Natural killer cell treated with Interleukin-12 subunit alpha and Interleukin-12 subunit beta and Interleukin-15 and Interleukin-18, amount 100 ng/mL, for 72 hours (primary cell): ENCODE results near the gene DIS3L. TPM values are rescaled to one million over a fixed set of nuclear protein-coding genes. Genes with fewer than 3 reads are reported as not detected.
A peak's percentile ranks its signal among the peaks of the same experiment; 100 is the strongest.
"Not testable (repeated sequence)": the region's sequence is repeated elsewhere in the genome, so short reads cannot be mapped to it uniquely, and the experiment has no call there.

Source experiments
- ATAC-seq, 2 donors: fragments of 150-1000 bp; cut with Tn5 transposase in 1 of 2; sonication (Bioruptor Pico), chemical (Tn5 transposase) in 1 of 2; 2 replicates each; pipeline ENCODE4 v1.10.0; 2021
- DNase-seq: peaks from one replicate; pipeline ENCODE4 v3.0.0; 2022; ENCODE audit warnings: low spot score
- H3K27ac Mint-ChIP-seq, 2 donors: 1 replicate in 1 of 2; 2 replicates in 1 of 2; pipeline ENCODE4 v1.8.0; 2022; ENCODE audit warnings: mixed read lengths in 2 of 2, mild to moderate bottlenecking in 1 of 2, moderate library complexity in 1 of 2
- H3K27me3 Mint-ChIP-seq, 2 donors: 1 replicate in 1 of 2; 2 replicates in 1 of 2; pipeline ENCODE4 v1.8.0; 2022; ENCODE audit warnings: mixed read lengths in 2 of 2
- H3K36me3 Mint-ChIP-seq: one replicate; pipeline ENCODE4 v1.8.0; 2022; ENCODE audit warnings: mixed read lengths
- H3K4me1 Mint-ChIP-seq, 2 donors: 1 replicate in 1 of 2; 2 replicates in 1 of 2; pipeline ENCODE4 v1.8.0; 2022; ENCODE audit warnings: low read depth in 2 of 2, mixed read lengths in 2 of 2, mild to moderate bottlenecking in 1 of 2
- H3K4me3 Mint-ChIP-seq: one replicate; pipeline ENCODE4 v1.8.0; 2022; ENCODE audit warnings: mixed read lengths
- H3K9me3 Mint-ChIP-seq: 2 replicates; pipeline ENCODE4 v1.8.0; 2022; ENCODE audit warnings: mixed read lengths
- total RNA-seq, 2 donors: library from RNA; stranded (reverse); gene quantifications; one replicate each; pipeline ENCODE4 v1.2.3, GENCODE V29; 2022

DIS3L gene
- 10 to 100 TPM; 20.5 to 35.9 TPM for total RNA-seq

DNA sequence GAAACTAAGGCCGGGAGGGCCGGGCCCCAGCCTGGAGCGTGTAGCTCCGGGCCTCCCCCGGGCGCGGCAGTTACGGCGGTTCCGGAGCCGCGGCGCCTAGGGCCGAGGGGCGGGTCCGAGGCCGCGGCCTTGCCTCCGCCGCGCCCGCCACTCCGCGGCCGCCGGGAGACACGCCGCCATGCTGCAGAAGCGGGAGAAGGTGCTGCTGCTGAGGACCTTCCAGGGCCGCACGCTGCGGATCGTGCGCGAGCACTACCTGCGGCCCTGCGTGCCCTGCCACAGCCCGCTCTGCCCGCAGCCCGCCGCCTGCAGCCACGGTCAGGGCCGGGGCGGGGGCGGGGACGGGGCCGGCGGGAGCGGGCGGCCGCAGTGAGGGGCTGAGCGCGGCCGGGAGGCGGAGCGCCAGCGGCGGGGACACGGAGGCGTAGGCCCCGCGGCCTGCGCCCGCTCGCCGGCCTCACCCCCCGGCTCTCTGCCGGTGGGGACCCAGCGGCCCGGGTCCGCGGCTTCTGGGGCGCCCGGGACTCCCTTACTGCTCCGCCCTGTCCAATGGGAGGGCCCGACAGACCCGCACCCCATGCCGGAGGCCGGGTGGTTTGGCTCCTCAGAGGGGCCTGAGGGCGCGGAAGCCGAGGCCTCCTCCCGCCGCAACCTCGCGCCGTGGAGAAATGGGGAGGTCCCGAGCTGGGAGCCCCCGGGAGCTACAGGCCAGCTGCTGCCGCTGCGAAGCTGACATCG lies at the start of gene DIS3L:
Gene DIS3L, plus strand, starts transcription at position 150 of the 738 bp plus-strand sequence. Its CDS starts 29 bp downstream, at position 179.
- Mint-ChIP-seq H3K9me3 (no peaks in the 10 kb centered on the region), H3K36me3 (no peaks in the 10 kb centered on the region), H3K27me3 (no peaks in the 10 kb centered on the region), H3K27ac (peak within 1 kb of the TSS; percentile 88 to 95), H3K4me3 (peak within 1 kb of the TSS; percentile 94), H3K4me1 (peaks cover 23 to 26% of the 10 kb centered on the region in 2 donors)
- ATAC-seq: peak; percentile 90
- DNase-seq: peak; percentile 83

DNA sequence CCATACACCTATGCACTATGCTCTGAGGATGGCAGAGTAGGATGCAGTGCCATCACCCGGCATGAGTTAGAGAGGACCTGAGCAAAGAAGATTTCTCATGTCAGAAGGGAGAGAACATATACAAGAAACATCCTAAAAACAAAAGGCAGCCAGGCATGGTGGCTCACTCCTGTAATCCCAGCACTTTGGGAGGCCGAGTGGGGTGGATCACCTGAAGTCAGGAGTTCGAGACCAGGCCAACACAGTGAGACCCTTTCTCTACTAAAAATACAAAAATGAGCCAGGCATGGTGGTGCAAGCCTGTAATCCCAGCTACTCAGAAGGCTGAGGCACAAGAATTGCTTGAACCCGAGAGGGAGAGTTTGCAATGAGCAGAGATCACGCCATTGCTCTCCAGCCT lies 47.5 kb upstream of the DIS3L start:
- not testable (repeated sequence) for H3K9me3 Mint-ChIP-seq

DNA sequence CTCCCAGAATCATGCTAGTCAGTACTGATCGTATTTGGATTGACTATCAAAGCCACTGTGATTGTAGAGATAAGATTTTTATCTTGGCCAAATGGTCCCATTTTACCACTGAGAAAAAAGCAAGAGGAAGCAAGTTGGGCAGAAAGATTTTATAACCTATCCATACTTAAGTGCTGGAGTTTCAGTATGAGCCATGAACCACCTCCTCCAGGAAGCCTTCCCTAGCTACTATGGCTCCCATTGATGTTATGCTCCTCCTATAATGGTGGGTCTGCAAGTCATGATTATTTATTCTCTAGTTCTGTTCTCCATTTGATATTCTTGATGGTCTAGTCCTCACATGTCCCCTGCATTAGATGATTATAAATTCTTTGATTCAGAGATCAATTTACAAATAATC lies 46.4 kb upstream of the DIS3L start:
- no peak for ATAC-seq
- H3K4me1 Mint-ChIP-seq: no peaks in the 10 kb centered on the region
- no peaks in the 10 kb centered on the region for H3K36me3 Mint-ChIP-seq

More for the DNA sequence above, 47.5 kb upstream of the DIS3L start:
- not testable (repeated sequence) for ATAC-seq, H3K27ac Mint-ChIP-seq, DNase-seq, H3K4me3 Mint-ChIP-seq, H3K4me1 Mint-ChIP-seq, H3K36me3 Mint-ChIP-seq
- H3K27me3 Mint-ChIP-seq: peaks cover 18 to 52% of the 10 kb centered on the region in 2 donors

DNA sequence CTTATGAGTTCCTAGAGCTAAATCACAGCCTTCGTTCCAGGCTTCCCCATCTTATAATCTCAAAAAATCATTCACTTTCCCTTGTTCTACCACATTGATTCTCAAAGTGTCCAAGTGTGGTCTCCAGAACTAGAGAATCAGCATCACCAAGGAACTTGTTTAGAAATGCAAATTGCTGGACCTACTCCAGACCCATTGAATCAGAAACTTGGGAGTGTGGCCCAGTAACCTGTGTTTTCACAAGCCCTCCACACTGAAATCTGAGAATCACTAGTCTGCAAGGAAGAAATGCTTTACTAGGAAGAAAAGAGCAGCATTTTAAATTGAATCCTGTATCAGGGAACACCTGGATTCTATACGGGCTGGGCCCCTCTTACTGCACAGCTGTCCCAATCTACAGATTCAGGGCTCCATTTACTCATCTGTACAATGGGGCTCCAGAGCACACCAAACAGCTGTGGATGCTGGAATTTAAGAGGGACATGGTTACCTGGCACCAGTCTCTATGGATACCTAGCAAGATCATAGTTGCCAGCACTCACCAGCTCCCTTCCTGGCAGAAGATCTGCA lies 43.7 kb upstream of the DIS3L start:
- DNase-seq (no peak), ATAC-seq (no peak)
- peaks cover 6 to 8% of the 10 kb centered on the region in 2 donors for H3K4me1 Mint-ChIP-seq
- H3K9me3 Mint-ChIP-seq: no peaks in the 10 kb centered on the region
- no peak overlapping the region for H3K4me3 Mint-ChIP-seq
- H3K27me3 Mint-ChIP-seq: peaks cover 33 to 55% of the 10 kb centered on the region in 2 donors
- H3K27ac Mint-ChIP-seq: no peak overlapping the region
- no peaks in the 10 kb centered on the region for H3K36me3 Mint-ChIP-seq

More for the DNA sequence above, 46.4 kb upstream of the DIS3L start:
- Mint-ChIP-seq H3K27me3 (peaks cover 23 to 52% of the 10 kb centered on the region in 2 donors), H3K27ac (no peak overlapping the region), H3K4me3 (no peak overlapping the region), H3K9me3 (no peaks in the 10 kb centered on the region)
- DNase-seq: no peak

DNA sequence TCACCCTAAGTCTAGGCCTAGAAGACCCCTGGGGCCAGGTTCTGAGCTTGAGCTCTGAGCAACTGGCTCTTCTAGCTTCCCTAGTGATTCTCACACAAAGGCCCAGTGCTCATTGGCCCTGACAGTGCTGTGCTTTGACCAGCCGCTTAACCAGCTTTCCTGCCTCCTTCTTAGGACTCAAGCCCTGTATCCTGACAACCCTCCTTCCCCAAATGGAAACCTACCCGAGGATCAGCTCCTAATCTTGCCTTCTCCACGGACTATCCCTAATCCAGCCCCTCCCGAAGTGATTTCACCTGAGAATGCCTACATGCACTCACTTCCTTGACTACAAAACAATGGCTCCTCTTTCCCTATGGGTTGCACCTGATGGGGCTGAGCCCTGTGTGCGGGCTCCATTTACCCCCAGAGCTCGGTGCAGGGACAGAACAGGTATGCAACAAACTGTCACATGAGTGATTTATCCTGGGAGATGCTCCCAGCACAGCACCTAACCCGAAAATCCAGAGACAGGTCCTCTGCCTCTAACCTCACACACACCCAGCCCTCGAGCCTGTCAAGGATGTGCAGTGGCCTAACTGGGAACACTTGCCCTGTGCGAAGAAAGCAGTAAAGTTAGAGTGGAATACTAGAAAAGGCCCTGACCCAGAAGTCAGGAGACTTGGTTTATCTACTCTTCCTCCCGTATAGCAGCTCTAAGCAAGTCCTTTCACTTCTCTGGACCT lies 42.1 kb upstream of the DIS3L start:
- Mint-ChIP-seq H3K4me1 (peaks cover 6 to 8% of the 10 kb centered on the region in 2 donors), H3K4me3 (peak overlapping the region; percentile 52), H3K27ac (no peak overlapping the region), H3K36me3 (no peaks in the 10 kb centered on the region), H3K27me3 (peaks cover 43 to 56% of the 10 kb centered on the region in 2 donors), H3K9me3 (no peaks in the 10 kb centered on the region)
- DNase-seq (no peak), ATAC-seq (peak in 1 of 2 donors; percentile 8)

DNA sequence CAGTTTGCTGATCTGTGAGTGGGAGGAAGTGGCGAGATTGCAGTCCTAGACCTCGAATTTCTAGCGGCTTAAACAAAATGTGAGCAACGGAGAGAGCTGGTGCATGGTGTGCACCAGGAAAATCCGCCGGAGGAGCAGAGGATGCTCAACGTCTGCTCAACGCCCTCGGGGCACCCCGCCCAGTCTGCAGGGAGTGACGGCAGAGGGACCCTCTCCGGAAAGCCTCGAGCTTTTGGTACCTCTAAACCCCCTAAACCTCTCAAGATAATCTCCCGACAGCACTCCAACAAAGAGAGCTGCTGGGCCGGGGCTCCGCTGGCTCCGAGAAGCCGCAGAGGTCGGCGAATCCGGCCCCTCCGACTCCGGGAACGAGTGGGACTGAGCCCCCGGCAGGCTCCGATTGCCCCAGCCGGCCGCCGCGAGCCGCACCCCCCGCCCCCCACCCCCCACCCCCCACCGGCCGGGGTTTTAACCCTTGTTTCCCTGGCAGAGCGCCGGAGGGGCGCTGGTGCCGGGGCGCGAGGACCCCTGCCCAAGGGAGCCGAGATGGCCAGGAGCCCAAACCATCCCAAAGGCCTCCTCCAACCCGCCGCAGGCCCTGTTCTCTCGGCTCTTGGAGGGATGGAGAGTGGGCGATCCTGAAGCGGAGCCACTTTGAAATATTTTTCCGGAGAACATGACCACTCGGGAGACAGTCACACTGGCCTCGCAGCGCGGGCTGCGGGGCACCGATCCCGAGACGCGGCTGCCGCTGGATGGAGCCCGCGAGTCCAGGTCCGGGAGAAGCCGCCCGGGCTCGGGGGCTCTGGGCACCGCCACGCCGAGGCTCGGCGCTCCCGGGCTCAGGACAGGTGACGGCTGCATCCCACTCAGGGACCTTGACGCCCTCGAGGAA lies 41.3 kb upstream of the DIS3L start:
- peaks cover 6 to 8% of the 10 kb centered on the region in 2 donors for H3K4me1 Mint-ChIP-seq
- peaks cover 47 to 61% of the 10 kb centered on the region in 2 donors for H3K27me3 Mint-ChIP-seq
- H3K4me3 Mint-ChIP-seq: peak overlapping the region; percentile 72
- no peak for DNase-seq
- H3K36me3 Mint-ChIP-seq: no peaks in the 10 kb centered on the region
- peak; percentile 55 to 63 for ATAC-seq
- no peak overlapping the region for H3K27ac Mint-ChIP-seq
- H3K9me3 Mint-ChIP-seq: no peaks in the 10 kb centered on the region

DNA sequence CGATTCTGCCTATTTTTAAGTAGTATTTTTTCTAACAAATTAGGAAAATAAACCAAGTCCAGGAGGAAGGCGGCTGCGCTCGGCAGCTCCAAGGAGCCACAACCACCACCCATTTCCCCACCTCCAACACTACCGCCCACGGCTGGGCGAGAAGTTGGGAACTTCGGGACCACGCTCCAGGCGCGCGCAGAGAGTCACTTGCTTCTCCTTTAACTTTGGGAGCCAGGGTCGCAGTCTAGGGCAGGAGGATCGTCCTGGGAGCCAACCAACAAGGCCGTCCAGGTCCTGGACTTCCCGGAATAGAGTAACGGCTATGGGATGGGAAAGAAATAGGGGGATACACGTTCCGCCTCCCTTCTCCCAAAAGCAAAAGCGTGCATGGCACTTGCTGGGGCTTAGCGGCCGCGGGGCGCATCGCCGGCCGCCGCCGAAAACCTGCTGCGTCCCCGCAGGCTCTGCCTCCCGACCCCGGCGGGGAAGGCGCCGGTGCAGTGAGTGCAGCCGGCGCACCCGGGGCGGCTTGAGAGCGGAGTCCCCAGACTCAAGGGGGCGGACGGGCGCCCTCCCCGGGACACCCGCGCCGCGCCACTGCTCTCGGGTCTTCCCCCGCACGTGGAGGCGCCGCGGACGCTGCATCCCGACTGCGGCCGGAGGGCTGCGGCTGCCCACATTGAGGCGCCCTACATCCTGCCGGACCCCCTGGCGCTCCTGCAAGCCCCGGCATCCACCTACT lies 40.5 kb upstream of the DIS3L start:
- no peak for DNase-seq
- Mint-ChIP-seq H3K4me1 (peaks cover 6 to 8% of the 10 kb centered on the region in 2 donors), H3K36me3 (no peaks in the 10 kb centered on the region), H3K27ac (no peak overlapping the region), H3K4me3 (peak overlapping the region; percentile 72), H3K27me3 (peaks cover 53 to 68% of the 10 kb centered on the region in 2 donors), H3K9me3 (no peaks in the 10 kb centered on the region)
- peak; percentile 39 to 44 for ATAC-seq

DNA sequence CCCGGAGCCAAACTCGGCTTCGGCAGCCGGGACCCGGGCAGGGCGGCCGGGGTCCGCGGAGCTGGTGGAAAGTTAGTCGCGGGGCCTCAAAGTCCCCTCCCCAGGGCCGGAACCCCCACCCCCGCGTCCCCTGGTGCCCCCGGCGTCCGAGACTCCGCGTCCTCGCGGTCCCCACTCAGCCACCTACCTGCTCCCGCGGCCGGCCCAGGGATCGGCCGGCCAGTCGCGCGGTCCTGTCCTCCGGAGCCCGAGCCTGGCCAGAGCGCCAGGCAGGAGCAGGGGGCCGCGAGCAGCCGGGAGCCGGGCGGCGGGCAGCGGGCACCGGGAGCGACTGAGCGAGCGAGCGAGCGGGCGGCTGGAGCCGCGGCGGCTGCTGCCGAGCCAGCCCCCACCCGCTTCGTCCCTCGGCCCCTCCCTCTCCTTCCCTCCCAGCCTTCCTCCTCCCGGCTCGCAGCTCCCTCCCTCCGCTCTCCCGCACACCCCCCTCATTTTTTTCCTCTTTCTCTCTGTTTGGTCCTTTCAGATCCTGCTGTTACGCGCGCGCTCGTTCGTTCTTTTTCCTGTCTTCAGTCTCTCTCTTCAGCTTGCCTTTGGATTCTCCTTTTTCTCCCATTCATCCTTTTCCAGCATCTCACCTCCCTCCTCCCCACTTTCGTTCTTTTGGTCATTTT lies 39.8 kb upstream of the DIS3L start, which contains the start of gene MEGF11:
Gene MEGF11, minus strand, starts transcription at position 333 of the 671 bp plus-strand sequence. CDS start 125,347 bp downstream, outside the sequence.
- Mint-ChIP-seq H3K4me1 (peaks cover 6 to 8% of the 10 kb centered on the region in 2 donors), H3K9me3 (no peaks in the 10 kb centered on the region), H3K27ac (no peak within 1 kb of the TSS), H3K27me3 (peaks cover 53 to 63% of the 10 kb centered on the region in 2 donors), H3K4me3 (peak within 1 kb of the TSS; percentile 81), H3K36me3 (no peaks in the 10 kb centered on the region)
- DNase-seq (no peak), ATAC-seq (no peak)

DNA sequence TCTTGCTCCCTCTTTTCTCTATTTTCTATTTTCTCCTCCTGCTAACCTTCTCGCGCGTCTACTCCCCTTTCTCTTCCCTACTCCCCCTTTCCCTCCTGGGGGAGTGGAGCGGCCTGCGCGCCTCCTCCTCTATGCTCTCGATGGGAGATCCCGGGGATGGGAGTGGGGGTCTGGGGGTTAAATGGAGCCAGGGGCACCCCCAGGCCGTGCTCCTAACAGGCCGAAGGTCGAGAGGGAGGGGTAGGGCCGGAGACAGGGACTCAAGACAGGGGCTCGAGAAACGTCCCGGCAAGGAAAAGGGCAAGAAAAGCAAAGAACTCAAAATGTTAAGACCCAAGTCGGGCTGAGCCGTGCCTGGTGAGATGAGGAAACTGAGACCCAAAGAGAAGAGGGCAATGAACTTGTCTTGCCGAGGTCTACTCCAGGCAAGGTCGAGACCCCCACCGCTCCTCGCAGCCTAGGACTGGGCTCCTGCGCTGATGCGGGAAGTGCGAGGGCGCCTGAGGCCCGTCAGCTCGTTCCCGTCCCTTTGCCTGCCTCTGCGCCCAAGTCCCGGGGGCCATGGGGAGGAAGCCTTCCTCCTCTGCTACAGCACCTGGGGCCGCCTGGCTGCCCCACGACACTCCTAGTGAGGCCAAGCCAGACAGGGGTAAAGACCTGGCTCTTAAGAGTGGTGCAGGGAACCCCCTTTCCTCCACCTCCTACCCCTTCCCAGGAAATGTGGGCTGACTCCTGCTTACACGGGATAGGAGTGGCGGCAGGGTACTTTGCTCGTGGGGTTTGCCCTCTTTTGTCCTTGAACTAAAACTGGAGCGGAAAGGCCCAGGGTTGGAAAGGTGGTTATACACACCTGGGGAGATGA lies 39.0 kb upstream of the DIS3L start:
- ATAC-seq: no peak
- H3K9me3 Mint-ChIP-seq: no peaks in the 10 kb centered on the region
- peaks cover 6 to 8% of the 10 kb centered on the region in 2 donors for H3K4me1 Mint-ChIP-seq
- H3K27ac Mint-ChIP-seq: no peak overlapping the region
- DNase-seq: no peak
- H3K36me3 Mint-ChIP-seq: no peaks in the 10 kb centered on the region
- peak overlapping the region; percentile 81 for H3K4me3 Mint-ChIP-seq
- peaks cover 53 to 57% of the 10 kb centered on the region in 2 donors for H3K27me3 Mint-ChIP-seq

DNA sequence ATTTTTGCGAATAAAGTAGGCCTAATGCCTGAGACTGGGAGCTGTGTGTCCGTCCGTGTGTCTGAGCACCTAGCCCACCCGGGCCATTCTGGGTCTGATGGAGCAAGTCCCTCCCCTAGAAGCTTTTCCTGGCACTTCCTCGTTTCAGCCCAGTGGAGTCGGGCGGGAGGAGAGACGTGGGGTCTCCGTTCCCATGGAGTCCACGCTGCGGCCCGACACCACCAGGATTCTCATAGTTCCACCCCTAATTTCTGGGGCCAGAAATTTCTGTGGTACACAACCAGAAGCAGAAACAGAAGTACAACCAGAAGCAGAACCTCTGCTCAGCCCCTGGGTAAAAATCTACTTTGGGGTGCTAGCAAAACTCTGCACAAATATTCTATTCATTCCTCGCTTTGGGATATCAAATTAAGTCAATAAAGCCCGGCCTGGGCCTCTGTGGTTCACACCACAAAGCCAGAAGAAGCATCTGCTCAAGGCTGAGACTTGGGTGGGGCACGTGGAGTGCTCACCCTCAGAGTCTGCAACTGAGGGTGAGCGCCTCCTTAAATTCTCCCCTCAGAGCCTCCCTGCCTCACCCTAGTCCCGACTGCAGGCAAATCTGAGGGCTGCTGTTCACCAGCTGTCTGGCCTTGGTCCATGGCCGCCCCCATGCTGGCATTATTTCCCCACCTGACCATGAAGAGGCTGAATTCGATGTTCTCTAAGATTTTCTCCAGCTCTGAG lies 38.3 kb upstream of the DIS3L start:
- no peaks in the 10 kb centered on the region for H3K36me3 Mint-ChIP-seq
- peaks cover 6 to 8% of the 10 kb centered on the region in 2 donors for H3K4me1 Mint-ChIP-seq
- DNase-seq (no peak), ATAC-seq (no peak)
- no peaks in the 10 kb centered on the region for H3K9me3 Mint-ChIP-seq
- peak overlapping the region; percentile 18 for H3K4me3 Mint-ChIP-seq
- no peak overlapping the region for H3K27ac Mint-ChIP-seq
- peaks cover 53 to 57% of the 10 kb centered on the region in 2 donors for H3K27me3 Mint-ChIP-seq

DNA sequence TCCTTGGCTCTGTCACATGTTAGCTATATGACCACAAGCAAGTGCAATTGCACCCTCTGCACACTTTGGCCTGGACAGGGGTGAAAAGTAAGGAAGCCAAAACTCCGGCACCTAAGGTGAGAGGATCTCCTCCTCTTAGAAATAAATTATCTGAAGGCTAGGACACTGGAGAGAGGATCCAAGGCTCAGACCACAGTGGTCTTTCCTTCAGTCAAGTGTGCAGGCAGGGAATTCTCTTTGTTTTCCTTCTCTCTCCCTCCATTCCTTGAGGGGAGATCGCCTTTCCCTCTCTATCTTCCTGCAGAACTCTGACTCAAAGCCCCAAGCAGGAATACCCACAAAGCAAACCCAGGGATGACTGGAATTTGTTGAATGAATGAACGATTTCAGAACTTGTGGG lies 36.7 kb upstream of the DIS3L start:
- H3K36me3 Mint-ChIP-seq: no peaks in the 10 kb centered on the region
- no peak overlapping the region for H3K4me3 Mint-ChIP-seq
- no peak overlapping the region for H3K27ac Mint-ChIP-seq
- ATAC-seq (no peak), DNase-seq (no peak)
- H3K4me1 Mint-ChIP-seq: peaks cover 6 to 8% of the 10 kb centered on the region in 2 donors
- H3K9me3 Mint-ChIP-seq: no peaks in the 10 kb centered on the region
- H3K27me3 Mint-ChIP-seq: peaks cover 45 to 57% of the 10 kb centered on the region in 2 donors
